HG03060 (cell line): ENCODE results near the gene MAGEB1.

Source experiments
- ATAC-seq: cut with Tn5 transposase; IDR thresholded peaks from one replicate; pipeline ENCODE4 v1.9.1; 2021; ENCODE audit warnings: low read depth, moderate number of reproducible peaks; ENCODE audit not compliant: unreplicated experiment

Gene MAGEB1

GRCh38 chrX:30296408-30297254, 49.7 kb downstream of the MAGEB1 start:
- no peak for ATAC-seq

GRCh38 chrX:30301208-30301607, 54.3 kb downstream of the MAGEB1 start:
- no peak for ATAC-seq
